Fibroblast of villous mesenchyme (primary cell): ENCODE results near the gene LRRC27. TPM values are rescaled to one million over a fixed set of nuclear protein-coding genes. Genes with fewer than 3 reads are reported as not detected.

Source experiments
- DNase-seq: peaks from one replicate; pipeline ENCODE4 v3.0.0-alpha.2; 2010; ENCODE audit warnings: low read depth
- H3K4me3 ChIP-seq: 2 replicates; pipeline ENCODE4 v1.5.1; 2011; ENCODE audit warnings: low read depth, mild to moderate bottlenecking, low read length
- total RNA-seq: library from RNA; depleted of rRNA; stranded (reverse); fragments of >200 nt; gene quantifications from 2 replicates; pipeline ENCODE4 v1.2.3, GENCODE V29; 2012
- TF ChIP-seq, protein P1 (sequence below): IDR thresholded peaks from 2 replicates; pipeline ENCODE4 v1.5.1; 2012; ENCODE audit warnings: low read depth, mild to moderate bottlenecking, low read length; ENCODE audit not compliant: insufficient read depth

Gene LRRC27
- total RNA-seq, 1 donor = 6.0 TPM

DNA sequence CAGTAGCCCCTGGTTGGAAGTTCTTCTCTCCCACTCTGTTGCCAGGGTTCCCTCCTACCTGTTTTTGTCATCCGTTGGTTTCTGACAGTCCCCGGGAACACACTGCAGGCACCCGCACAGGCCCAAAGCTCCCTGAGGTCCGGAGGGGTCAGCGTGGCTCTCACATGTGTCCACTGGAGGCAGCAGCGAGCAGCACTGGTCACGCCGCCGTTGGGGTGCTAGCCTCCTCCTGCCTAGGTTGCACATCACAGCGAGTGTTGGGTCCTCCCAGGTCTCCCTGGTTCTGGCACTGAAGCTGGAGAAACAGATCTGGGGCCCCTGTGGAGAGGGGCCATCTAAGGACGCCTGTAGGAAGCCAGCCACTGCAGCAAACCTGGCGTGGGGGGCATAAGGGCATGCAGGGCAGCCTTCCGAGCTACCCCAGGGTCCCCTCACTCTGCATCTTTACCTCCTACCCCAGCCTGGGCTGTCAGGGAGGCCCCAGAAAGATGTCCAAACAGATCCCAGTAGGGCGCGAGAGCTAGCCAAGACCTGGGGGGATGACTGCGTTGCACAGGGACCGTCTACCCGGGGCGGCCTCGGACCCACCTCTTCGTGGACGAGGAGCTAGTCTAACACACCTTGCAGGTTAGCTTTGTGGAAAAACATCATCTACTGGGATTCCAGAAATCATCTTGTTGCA is 28.9 kb downstream of the LRRC27 start:
- DNase-seq = no peak
- TF ChIP-seq, protein P1, sequence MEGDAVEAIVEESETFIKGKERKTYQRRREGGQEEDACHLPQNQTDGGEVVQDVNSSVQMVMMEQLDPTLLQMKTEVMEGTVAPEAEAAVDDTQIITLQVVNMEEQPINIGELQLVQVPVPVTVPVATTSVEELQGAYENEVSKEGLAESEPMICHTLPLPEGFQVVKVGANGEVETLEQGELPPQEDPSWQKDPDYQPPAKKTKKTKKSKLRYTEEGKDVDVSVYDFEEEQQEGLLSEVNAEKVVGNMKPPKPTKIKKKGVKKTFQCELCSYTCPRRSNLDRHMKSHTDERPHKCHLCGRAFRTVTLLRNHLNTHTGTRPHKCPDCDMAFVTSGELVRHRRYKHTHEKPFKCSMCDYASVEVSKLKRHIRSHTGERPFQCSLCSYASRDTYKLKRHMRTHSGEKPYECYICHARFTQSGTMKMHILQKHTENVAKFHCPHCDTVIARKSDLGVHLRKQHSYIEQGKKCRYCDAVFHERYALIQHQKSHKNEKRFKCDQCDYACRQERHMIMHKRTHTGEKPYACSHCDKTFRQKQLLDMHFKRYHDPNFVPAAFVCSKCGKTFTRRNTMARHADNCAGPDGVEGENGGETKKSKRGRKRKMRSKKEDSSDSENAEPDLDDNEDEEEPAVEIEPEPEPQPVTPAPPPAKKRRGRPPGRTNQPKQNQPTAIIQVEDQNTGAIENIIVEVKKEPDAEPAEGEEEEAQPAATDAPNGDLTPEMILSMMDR = peak; percentile 70
- H3K4me3 ChIP-seq = no peak overlapping the region

DNA sequence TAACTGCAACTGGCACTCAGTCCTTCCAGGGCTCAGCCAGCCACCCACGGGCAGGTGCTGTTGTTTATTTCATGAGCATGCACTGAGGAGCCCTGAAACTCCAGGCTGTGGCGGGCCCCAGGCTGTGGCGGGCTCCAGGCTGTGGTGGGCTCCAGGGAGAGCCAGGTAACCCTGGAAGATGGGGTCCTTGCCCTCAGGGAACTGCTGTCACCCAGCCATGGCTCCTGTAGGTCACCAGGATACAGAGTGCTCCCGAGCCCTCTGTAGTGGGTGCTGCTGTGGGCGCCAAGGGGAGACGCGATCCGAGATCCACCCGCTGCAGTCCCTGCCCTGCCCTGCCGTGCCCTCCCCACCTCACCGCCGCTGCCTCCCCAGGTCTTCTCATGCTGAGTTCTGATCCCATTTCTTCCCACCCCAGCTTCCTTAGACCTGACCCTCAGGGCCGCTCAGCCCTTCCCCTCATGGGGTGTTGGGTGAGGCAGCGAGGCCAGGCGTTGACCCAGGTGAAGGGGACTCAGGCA is 29.6 kb downstream of the LRRC27 start:
- DNase-seq = no peak
- TF ChIP-seq, protein P1 = no peak
- H3K4me3 ChIP-seq = no peak overlapping the region

DNA sequence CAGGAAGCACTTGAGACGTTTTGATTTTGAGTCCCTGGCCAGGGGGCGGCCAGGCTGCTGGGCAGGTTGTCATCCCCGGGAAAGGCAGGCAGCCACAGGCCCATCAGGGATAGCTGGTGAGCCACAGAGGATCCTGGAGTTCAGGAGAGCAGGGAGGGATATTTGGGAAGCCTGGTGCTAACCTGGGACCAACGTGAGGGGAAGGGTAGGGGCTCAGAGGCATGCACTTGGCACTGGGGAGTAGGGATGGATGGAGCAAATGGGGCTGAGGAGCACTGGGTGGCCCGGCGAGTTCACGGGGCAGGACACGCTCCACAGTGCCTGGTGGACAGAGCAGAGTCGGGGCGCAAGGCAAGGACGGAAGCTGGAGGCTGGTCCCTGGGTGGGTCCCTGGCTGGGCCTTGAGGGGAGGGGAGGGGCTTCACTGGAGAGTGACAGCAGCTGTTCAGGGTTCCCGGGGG is 30.2 kb downstream of the LRRC27 start:
- TF ChIP-seq, protein P1 = no peak
- no peak overlapping the region for H3K4me3 ChIP-seq
- DNase-seq = no peak

DNA sequence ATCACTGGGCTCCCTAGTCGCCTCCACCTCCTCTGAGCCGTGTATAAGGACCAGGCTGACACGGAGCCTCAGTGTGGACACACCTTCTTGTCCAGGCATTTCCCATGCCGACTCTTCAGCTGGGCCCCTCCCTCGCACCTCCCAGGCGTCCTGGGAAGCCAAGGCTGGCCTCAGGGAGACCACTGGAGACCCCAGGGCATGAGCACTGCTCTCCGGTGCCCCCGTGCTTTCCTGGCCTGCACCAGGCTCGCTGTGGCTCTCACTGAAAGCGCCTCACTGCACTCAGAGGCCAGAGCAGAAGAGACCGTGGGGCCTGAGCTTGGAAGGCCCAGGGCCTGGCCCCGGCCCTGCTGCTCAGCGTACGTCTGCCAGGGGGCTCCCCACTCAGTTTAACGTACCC is 31.4 kb downstream of the LRRC27 start:
- no peak overlapping the region for H3K4me3 ChIP-seq
- DNase-seq = no peak
- TF ChIP-seq, protein P1 = no peak

DNA sequence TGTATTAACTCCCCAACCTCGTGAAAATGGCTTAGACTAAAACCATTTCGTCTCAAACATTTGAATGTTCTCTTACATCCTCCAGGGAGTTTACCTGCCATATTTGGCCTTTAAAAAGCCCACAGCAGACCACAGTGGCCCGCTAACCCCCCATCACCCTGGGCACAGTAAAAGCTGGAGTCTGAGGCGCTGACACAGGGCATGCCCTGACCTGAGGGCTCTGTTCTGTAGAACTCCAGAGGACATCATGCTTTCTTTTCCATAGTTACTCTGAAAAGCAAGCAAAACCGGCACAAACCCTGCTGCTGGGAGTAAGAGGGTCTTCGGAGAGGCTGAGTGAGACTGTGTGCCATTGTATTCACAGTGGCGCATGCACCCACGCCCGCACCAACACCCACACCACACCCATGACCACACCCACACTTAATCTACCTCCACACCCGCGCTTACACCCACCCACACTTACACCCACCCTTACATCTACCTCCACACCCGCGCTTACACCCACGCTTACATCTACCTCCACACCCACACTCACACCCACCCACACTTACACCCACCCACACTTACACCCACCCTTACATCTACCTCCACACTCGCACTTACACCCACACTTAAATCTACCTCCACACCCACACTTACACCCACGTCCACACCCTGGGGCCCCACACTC is 32.1 kb downstream of the LRRC27 start:
- no peak overlapping the region for H3K4me3 ChIP-seq
- DNase-seq = peak; percentile 32
- TF ChIP-seq, protein P1 = no peak

DNA sequence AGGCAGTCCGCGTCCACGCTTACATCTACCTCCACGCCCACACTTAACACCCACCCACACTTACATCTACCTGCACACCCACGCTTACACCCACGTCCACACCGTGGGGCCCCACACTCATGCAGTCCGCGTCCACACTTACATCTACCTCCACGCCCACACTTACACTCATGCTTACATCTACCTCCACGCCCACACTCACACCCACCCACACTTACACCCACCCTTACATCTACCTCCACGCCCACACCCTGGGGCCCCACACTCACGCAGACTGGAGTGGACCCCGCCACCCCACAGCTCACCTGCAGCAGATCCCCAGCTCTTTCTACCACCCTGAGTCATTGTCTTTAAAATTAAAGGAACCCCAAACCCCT is 32.6 kb downstream of the LRRC27 start:
- no peak overlapping the region for H3K4me3 ChIP-seq
- TF ChIP-seq, protein P1 = no peak
- peak; percentile 12 for DNase-seq
